GM19239 (cell line): Measurements from ENCODE around the gene TBC1D9.

Source experiments
- DNase-seq: peaks from one replicate; pipeline ENCODE4 v3.0.0; 2011; ENCODE audit warnings: low spot score; ENCODE audit not compliant: insufficient read length
- FAIRE-seq: peaks from 2 replicates; lab custom pipeline; 2011; peaks lifted over from hg19 to GRCh38; lab: Jason Lieb, UNC

TBC1D9 gene

GRCh38 chr4:140661550-140661949 is 94.6 kb downstream of the TBC1D9 start:
- FAIRE-seq (no peak), DNase-seq (no peak)

GRCh38 chr4:140659943-140660700 is 96.1 kb downstream of the TBC1D9 start:
- FAIRE-seq (no peak), DNase-seq (no peak)

- DNase-seq (no peak), FAIRE-seq (no peak)
Measured at GRCh38 chr4:140654495-140654814, 101.7 kb downstream of the TBC1D9 start.

GRCh38 chr4:140653718-140654494 is 102.3 kb downstream of the TBC1D9 start:
- DNase-seq: no peak
- FAIRE-seq: no peak

- FAIRE-seq (no peak), DNase-seq (no peak)
Measured at GRCh38 chr4:140652601-140653000, 103.6 kb downstream of the TBC1D9 start.

GRCh38 chr4:140648716-140649308 is 107.4 kb downstream of the TBC1D9 start:
- no peak for DNase-seq
- FAIRE-seq: no peak

GRCh38 chr4:140645614-140646412 is 110.4 kb downstream of the TBC1D9 start:
- FAIRE-seq (no peak), DNase-seq (no peak)

- no peak for FAIRE-seq
Measured at GRCh38 chr4:140645196-140645595, 111.0 kb downstream of the TBC1D9 start.

GRCh38 chr4:140644470-140645185 is 111.6 kb downstream of the TBC1D9 start:
- DNase-seq: no peak
- no peak for FAIRE-seq

More at GRCh38 chr4:140645196-140645595, 111.0 kb downstream of the TBC1D9 start:
- no peak for DNase-seq

- DNase-seq (no peak), FAIRE-seq (no peak)
Measured at GRCh38 chr4:140643571-140644055, 112.6 kb downstream of the TBC1D9 start.

GRCh38 chr4:140642674-140643437 is 113.3 kb downstream of the TBC1D9 start:
- DNase-seq (no peak), FAIRE-seq (no peak)

GRCh38 chr4:140641789-140642439 is 114.3 kb downstream of the TBC1D9 start:
- no peak for DNase-seq
- no peak for FAIRE-seq

- FAIRE-seq: no peak
- no peak for DNase-seq
Measured at GRCh38 chr4:140641105-140641555, 115.1 kb downstream of the TBC1D9 start.

GRCh38 chr4:140640150-140640748 is 115.9 kb downstream of the TBC1D9 start:
- FAIRE-seq (no peak), DNase-seq (no peak)

- no peak for DNase-seq
- FAIRE-seq: no peak
Measured at GRCh38 chr4:140639066-140639465, 117.1 kb downstream of the TBC1D9 start.

- DNase-seq (peak; percentile 28), FAIRE-seq (peak; percentile 79)
Measured at GRCh38 chr4:140637836-140638235, 118.3 kb downstream of the TBC1D9 start.

- no peak for DNase-seq
- no peak for FAIRE-seq
Measured at GRCh38 chr4:140635606-140636005, 120.6 kb downstream of the TBC1D9 start.

GRCh38 chr4:140633951-140634350 is 122.2 kb downstream of the TBC1D9 start:
- DNase-seq: no peak
- FAIRE-seq: no peak
